ENCODE measurements around the gene INKA1.
"Not testable (repeated sequence)": the region's sequence is repeated elsewhere in the genome, so short reads cannot be mapped to it uniquely, and the experiment has no call there.

DNA sequence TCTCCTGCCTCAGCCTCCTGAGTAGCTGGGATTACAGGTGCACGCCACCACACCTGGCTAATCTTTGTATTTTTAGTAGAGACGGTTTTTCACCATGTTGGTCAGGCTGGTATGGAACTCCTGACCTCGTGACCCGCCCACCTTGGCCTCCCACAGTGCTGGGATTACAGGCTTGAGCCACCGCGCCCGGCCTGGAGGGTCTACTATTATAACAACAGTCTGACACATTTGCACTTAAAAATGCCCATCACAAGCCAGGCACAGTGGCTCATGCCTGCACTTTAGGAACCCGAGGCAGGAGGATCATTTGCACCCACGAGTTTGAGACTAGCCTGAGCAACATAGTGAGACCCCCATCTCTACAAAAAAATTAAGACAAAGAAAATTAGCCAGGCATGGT, 20.8 kb upstream of the INKA1 start:
- TF ChIP-seq, protein P1, sequence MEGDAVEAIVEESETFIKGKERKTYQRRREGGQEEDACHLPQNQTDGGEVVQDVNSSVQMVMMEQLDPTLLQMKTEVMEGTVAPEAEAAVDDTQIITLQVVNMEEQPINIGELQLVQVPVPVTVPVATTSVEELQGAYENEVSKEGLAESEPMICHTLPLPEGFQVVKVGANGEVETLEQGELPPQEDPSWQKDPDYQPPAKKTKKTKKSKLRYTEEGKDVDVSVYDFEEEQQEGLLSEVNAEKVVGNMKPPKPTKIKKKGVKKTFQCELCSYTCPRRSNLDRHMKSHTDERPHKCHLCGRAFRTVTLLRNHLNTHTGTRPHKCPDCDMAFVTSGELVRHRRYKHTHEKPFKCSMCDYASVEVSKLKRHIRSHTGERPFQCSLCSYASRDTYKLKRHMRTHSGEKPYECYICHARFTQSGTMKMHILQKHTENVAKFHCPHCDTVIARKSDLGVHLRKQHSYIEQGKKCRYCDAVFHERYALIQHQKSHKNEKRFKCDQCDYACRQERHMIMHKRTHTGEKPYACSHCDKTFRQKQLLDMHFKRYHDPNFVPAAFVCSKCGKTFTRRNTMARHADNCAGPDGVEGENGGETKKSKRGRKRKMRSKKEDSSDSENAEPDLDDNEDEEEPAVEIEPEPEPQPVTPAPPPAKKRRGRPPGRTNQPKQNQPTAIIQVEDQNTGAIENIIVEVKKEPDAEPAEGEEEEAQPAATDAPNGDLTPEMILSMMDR (IDR thresholded peaks at IDR 0.05; ENCODE audit: poor library complexity) = not testable (repeated sequence)
- TF ChIP-seq EZH2phosphoT487 (IDR thresholded peaks at IDR 0.05; ENCODE audit: low read depth, severe bottlenecking, unreplicated experiment) = not testable (repeated sequence)

Measured in hepatocyte (in vitro differentiated cells).